H1 (cell line): ENCODE results near the gene DNASE1L1. TPM values are rescaled to one million over a fixed set of nuclear protein-coding genes. Genes with fewer than 3 reads are reported as not detected.

Experiments used
- CTCF ChIA-PET: fragments of 300-600 bp; sonication (Branson Sonifier 250); formaldehyde crosslinking; loops from one replicate; lab custom pipeline; 2021; ENCODE audit not compliant: partially characterized antibody; lab: Charles Lee
- POLR2A ChIA-PET: fragments of 300-600 bp; sonication (Branson Sonifier 250); formaldehyde crosslinking; loops from one replicate; lab custom pipeline; 2021; ENCODE audit warnings: inconsistent platforms; ENCODE audit not compliant: partially characterized antibody; lab: Charles Lee
- DNase-seq, 2 experiments: peaks; one replicate each; pipeline versions ENCODE4 v3.0.0 to v3.0.0-alpha.2; 2010 to 2022; ENCODE audit warnings: low spot score in 2 of 2, low read depth in 1 of 2, mixed read lengths in 1 of 2
- FAIRE-seq: peaks from 2 replicates; lab custom pipeline; 2011; peaks lifted over from hg19 to GRCh38; lab: Jason Lieb, UNC
- H2AFZ ChIP-seq: 2 replicates; pipeline ENCODE4 v1.8.1; 2012; ENCODE audit warnings: low read length, inconsistent platforms
- H2AK5ac ChIP-seq: 2 replicates; pipeline ENCODE4 v1.6.1; 2013; ENCODE audit warnings: low read depth, low read length
- H2BK120ac ChIP-seq: replicated peaks from 2 replicates; pipeline ENCODE3; 2013; ENCODE audit warnings: low read depth, low read length, inconsistent platforms
- H2BK12ac ChIP-seq: 2 replicates; pipeline ENCODE4 v1.6.1; 2013; ENCODE audit warnings: low read depth, low read length
- H2BK15ac ChIP-seq: 2 replicates; pipeline ENCODE4 v1.6.1; 2013; ENCODE audit warnings: low read length
- H2BK20ac ChIP-seq: 2 replicates; pipeline ENCODE4 v1.6.1; 2013; ENCODE audit warnings: low read length
- H2BK5ac ChIP-seq: 2 replicates; pipeline ENCODE4 v1.6.1; 2013; ENCODE audit warnings: low read depth, low read length
- H3K14ac ChIP-seq: 2 replicates; pipeline ENCODE4 v1.6.1; 2013; ENCODE audit warnings: inconsistent platforms; ENCODE audit not compliant: insufficient read length
- H3K18ac ChIP-seq: 2 replicates; pipeline ENCODE4 v1.6.1; 2013; ENCODE audit warnings: low read length; ENCODE audit errors: extremely low read depth
- H3K23ac ChIP-seq: 2 replicates; pipeline ENCODE4 v1.6.1; 2013; ENCODE audit warnings: inconsistent platforms; ENCODE audit not compliant: insufficient read length
- H3K23me2 ChIP-seq: 2 replicates; pipeline ENCODE4 v1.6.1; 2013; ENCODE audit warnings: low read depth, low read length
- H3K27ac ChIP-seq: 2 replicates; pipeline ENCODE4 v1.6.1; 2011; ENCODE audit warnings: low read depth, low read length, inconsistent platforms
- H3K27me3 ChIP-seq, 4 experiments: replicated peaks in 1 of 4; 1 replicate in 1 of 4; 2 replicates in 3 of 4; pipeline versions ENCODE4 v1.6.1 to v1.8.1; 2011 to 2013; ENCODE audit warnings: low read length in 3 of 4, mild to moderate bottlenecking in 3 of 4, inconsistent platforms in 2 of 4, mixed read lengths in 2 of 4, moderate library complexity in 1 of 4; ENCODE audit not compliant: control insufficient read depth in 3 of 4, insufficient read depth in 3 of 4; ENCODE audit errors: extremely low read depth in 1 of 4
- H3K36me3 ChIP-seq, 4 experiments: 2 replicates each; pipeline versions ENCODE4 v1.6.1 to v1.8.1; 2011 to 2013; ENCODE audit warnings: mild to moderate bottlenecking in 4 of 4, low read length in 3 of 4, moderate library complexity in 2 of 4, control low read depth in 1 of 4, inconsistent platforms in 1 of 4; ENCODE audit not compliant: insufficient read depth in 4 of 4, control insufficient read depth in 2 of 4
- H3K4ac ChIP-seq: replicated peaks from 2 replicates; pipeline ENCODE3; 2013; ENCODE audit warnings: low read length, low read depth, mixed read lengths, inconsistent platforms; ENCODE audit not compliant: insufficient read length
- H3K4me1 ChIP-seq, 4 experiments: replicated peaks in 1 of 4; 1 replicate in 1 of 4; 2 replicates in 3 of 4; pipeline versions ENCODE4 v1.6.1 to v1.8.1; 2011 to 2013; ENCODE audit warnings: low read length in 3 of 4, inconsistent platforms in 2 of 4, mixed read lengths in 1 of 4; ENCODE audit not compliant: insufficient read depth in 4 of 4, control insufficient read depth in 3 of 4
- H3K4me2 ChIP-seq, 2 experiments: 2 replicates each; pipeline versions ENCODE4 v1.6.1 to v1.8.1; 2011 to 2013; ENCODE audit warnings: low read depth in 2 of 2, low read length in 2 of 2, control low read depth in 1 of 2, inconsistent platforms in 1 of 2, mild to moderate bottlenecking in 1 of 2; ENCODE audit not compliant: insufficient read depth in 1 of 2
- H3K4me3 ChIP-seq, 4 experiments: fragments of 200-600, 300-600 bp in 1 of 4; sonication (generic), shearing (Covaris generic), sonication (Bioruptor Twin) in 1 of 4; 2 replicates each; pipeline versions ENCODE4 v1.5.1 to v1.8.1; 2011 to 2016; ENCODE audit warnings: low read length in 4 of 4, low read depth in 3 of 4, control low read depth in 2 of 4, inconsistent platforms in 2 of 4, mild to moderate bottlenecking in 2 of 4, mixed read lengths in 1 of 4, moderate library complexity in 1 of 4; ENCODE audit not compliant: insufficient read depth in 2 of 4; ENCODE audit errors: extremely low read depth in 1 of 4
- H3K56ac ChIP-seq: replicated peaks from 2 replicates; pipeline ENCODE3; 2013; ENCODE audit warnings: low read depth, mild to moderate bottlenecking, mixed read lengths, low read length, inconsistent platforms; ENCODE audit not compliant: insufficient read length
- H3K79me1 ChIP-seq: 2 replicates; pipeline ENCODE4 v1.6.1; 2013; ENCODE audit warnings: low read depth, low read length, control low read depth
- H3K79me2 ChIP-seq, 2 experiments: 2 replicates each; pipeline versions ENCODE4 v1.6.1 to v1.8.1; 2012 to 2013; ENCODE audit warnings: low read length in 2 of 2, mild to moderate bottlenecking in 2 of 2, inconsistent platforms in 1 of 2; ENCODE audit not compliant: insufficient read depth in 2 of 2, control insufficient read depth in 1 of 2
- H3K9ac ChIP-seq, 4 experiments: replicated peaks in 1 of 4; 1 replicate in 1 of 4; 2 replicates in 3 of 4; pipeline versions ENCODE4 v1.6.1 to v1.8.1; 2011 to 2013; ENCODE audit warnings: low read depth in 3 of 4, low read length in 3 of 4, control low read depth in 2 of 4, mild to moderate bottlenecking in 2 of 4, moderate library complexity in 2 of 4, inconsistent platforms in 1 of 4; ENCODE audit errors: extremely low read depth in 1 of 4
- H3K9me3 ChIP-seq, 2 experiments: 2 replicates each; pipeline versions ENCODE4 v1.6.1 to v1.8.1; 2012 to 2013; ENCODE audit warnings: mild to moderate bottlenecking in 2 of 2, moderate library complexity in 2 of 2, control low read depth in 1 of 2, inconsistent platforms in 1 of 2, low read depth in 1 of 2, low read length in 1 of 2, mixed read lengths in 1 of 2; ENCODE audit not compliant: insufficient read depth in 2 of 2
- H4K20me1 ChIP-seq, 2 experiments: replicated peaks in 1 of 2; 2 replicates each; pipeline versions ENCODE3 to v1.8.1; 2011 to 2013; ENCODE audit warnings: inconsistent platforms in 2 of 2, low read length in 2 of 2, mild to moderate bottlenecking in 1 of 2; ENCODE audit not compliant: insufficient read depth in 2 of 2, control insufficient read depth in 1 of 2
- H4K5ac ChIP-seq: 2 replicates; pipeline ENCODE4 v1.6.1; 2013; ENCODE audit warnings: low read length, low read depth, mixed read lengths, inconsistent platforms; ENCODE audit not compliant: insufficient read length
- H4K8ac ChIP-seq: 2 replicates; pipeline ENCODE4 v1.8.0; 2013; ENCODE audit warnings: mild to moderate bottlenecking, moderate library complexity, low read length, inconsistent platforms; ENCODE audit not compliant: insufficient read depth; ENCODE audit errors: extremely low read depth
- H4K91ac ChIP-seq: replicated peaks from 2 replicates; pipeline ENCODE3; 2013; ENCODE audit warnings: low read length, mixed read lengths, inconsistent platforms; ENCODE audit not compliant: insufficient read length
- CHD2 ChIP-seq: IDR thresholded peaks from 2 replicates; pipeline ENCODE4 v1.6.1; 2012; ENCODE audit warnings: low read length, improper control_type of control experiment
- SAP30 ChIP-seq: fragments of 300-600 bp; sonication (generic); IDR thresholded peaks from 2 replicates; pipeline ENCODE4 v1.7.1; 2012; ENCODE audit warnings: low read length, moderate library complexity, mild to moderate bottlenecking, inconsistent platforms; ENCODE audit not compliant: insufficient read depth, insufficient replicate concordance
- YY1 ChIP-seq: IDR thresholded peaks from 2 replicates; pipeline ENCODE4 v1.6.1; 2011; ENCODE audit warnings: low read depth, mild to moderate bottlenecking, low read length
- WGBS, 2 experiments: shearing (Covaris generic) in 1 of 2; methylation state at CpG; one replicate each; pipeline versions ENCODE4 v1.1.6 to v1.1.7; 2013 to 2015; ENCODE audit warnings: low lambda C conversion rate in 2 of 2, mixed read lengths in 2 of 2, inconsistent platforms in 1 of 2, low coverage in 1 of 2, missing lambda C conversion rate in 1 of 2; ENCODE audit not compliant: insufficient replicate concordance in 2 of 2, insufficient coverage in 1 of 2, insufficient read length in 1 of 2; ENCODE audit errors: extremely low coverage in 1 of 2, missing lambda C conversion rate in 1 of 2; 5-methylcytosine and 5-hydroxymethylcytosine counted together
- polyA plus RNA-seq, 7 experiments: library from polyadenylated mRNA; depleted of rRNA in 3 of 7; stranded (reverse) in 5 of 7; unstranded in 2 of 7; fragments of >200 nt in 5 of 7; fragments of 200-250 nt in 2 of 7; gene quantifications; 1 replicate in 5 of 7; 2 replicates in 1 of 7; 4 replicates in 1 of 7; pipeline versions ENCODE4 v1.2.1 to v1.2.3, GENCODE V29; 2011 to 2013; ENCODE audit warnings: missing spikeins in 2 of 7, mixed read lengths in 2 of 7
- total RNA-seq: library from RNA; stranded (reverse); fragmentation: NEBNext Ultra II Directional; extraction: Animal tissue kit (Norgen Biotek cat#: 25700); gene quantifications from 2 replicates; pipeline ENCODE4 v1.2.1, GENCODE V29; 2021
- TF ChIP-seq, protein P1 (sequence below): IDR thresholded peaks from 2 replicates; pipeline ENCODE4 v1.6.1; 2011; ENCODE audit warnings: low read depth, mild to moderate bottlenecking, low read length; ENCODE audit not compliant: insufficient read depth

DNASE1L1 gene
- total and polyA plus RNA-seq, 2 of the 8 experiments (the other 6 are each of a cell fraction or from before 2014, with no cell fraction given) = 8.7 to 30.0 TPM

DNA sequence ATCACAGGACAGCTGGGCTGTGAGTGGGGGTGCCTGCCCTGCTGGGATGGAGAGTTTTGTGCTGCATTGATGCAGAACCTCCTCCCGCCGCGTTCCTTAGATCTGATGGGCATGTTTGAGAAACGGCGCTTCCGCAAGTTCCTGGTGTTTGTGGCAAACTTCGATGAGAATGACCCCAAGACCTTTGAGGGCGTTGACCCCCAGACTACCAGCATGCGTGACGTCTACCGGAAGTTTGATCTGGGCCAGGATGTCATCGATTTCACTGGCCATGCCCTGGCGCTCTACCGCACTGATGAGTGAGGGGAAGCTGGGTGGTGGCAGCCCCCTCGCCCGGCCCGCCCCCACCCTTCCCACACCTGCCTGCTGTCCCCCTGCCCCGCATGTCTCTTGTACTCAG lies 30.8 kb upstream of the DNASE1L1 start:
- H3K14ac ChIP-seq = no peak overlapping the region
- H3K36me3 ChIP-seq = peaks cover 0 to 27% (median 12%) of the 10 kb centered on the region in 4 experiments; a peak in 5 of 8 replicates
- TF ChIP-seq CHD2 (no peak), YY1 (no peak), SAP30 (no peak)
- TF ChIP-seq, protein P1, sequence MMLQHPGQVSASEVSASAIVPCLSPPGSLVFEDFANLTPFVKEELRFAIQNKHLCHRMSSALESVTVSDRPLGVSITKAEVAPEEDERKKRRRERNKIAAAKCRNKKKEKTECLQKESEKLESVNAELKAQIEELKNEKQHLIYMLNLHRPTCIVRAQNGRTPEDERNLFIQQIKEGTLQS = no peak
- DNase-seq (no peak), FAIRE-seq (no peak)
- H4K91ac ChIP-seq = no peak overlapping the region
- no peak overlapping the region for H3K9ac ChIP-seq
- H3K27me3 ChIP-seq = no peaks in the 10 kb centered on the region
- H2AK5ac ChIP-seq = no peak overlapping the region
- H2BK5ac ChIP-seq = no peak overlapping the region
- H2AFZ ChIP-seq = no peak overlapping the region
- H4K5ac ChIP-seq = no peak overlapping the region
- no peak overlapping the region for H2BK20ac ChIP-seq
- H3K27ac ChIP-seq = no peak overlapping the region
- POLR2A ChIA-PET = no interaction called here
- peaks cover 0 to 12% of the 10 kb centered on the region in 2 experiments for H4K20me1 ChIP-seq
- no peak overlapping the region for H3K4me3 ChIP-seq
- no peak overlapping the region for H3K23ac ChIP-seq
- H3K79me2 ChIP-seq = peaks cover 0 to 17% of the 10 kb centered on the region in 2 experiments; a peak in 2 of 4 replicates
- no peak overlapping the region for H2BK120ac ChIP-seq
- H4K8ac ChIP-seq = no peak overlapping the region
- H3K9me3 ChIP-seq = no peaks in the 10 kb centered on the region
- CTCF ChIA-PET = no interaction called here
- WGBS, 2 experiments = 100% methylated on average over 1 of the region's 18 CpGs; no CpG with 5 or more reads in 1 of the 2 experiments
- H3K23me2 ChIP-seq = peaks cover 6% of the 10 kb centered on the region; the same call in 1 of the 2 replicates
- H3K56ac ChIP-seq = no peak overlapping the region
- H3K4ac ChIP-seq = no peak overlapping the region
- H3K4me1 ChIP-seq = peaks cover 0 to 9% (median 5%) of the 10 kb centered on the region in 4 experiments; a peak in 6 of 7 replicates
- H2BK12ac ChIP-seq = no peak overlapping the region
- no peak overlapping the region for H3K4me2 ChIP-seq
- H2BK15ac ChIP-seq = no peak overlapping the region
- H3K18ac ChIP-seq = no peak overlapping the region
- H3K79me1 ChIP-seq = no peaks in the 10 kb centered on the region
